Urinary bladder (tissue), 4 donors: ENCODE data around the gene GFRAL. TPM values are rescaled to one million over a fixed set of nuclear protein-coding genes. Genes with fewer than 3 reads are reported as not detected.
"Not testable (repeated sequence)": the region's sequence is repeated elsewhere in the genome, so short reads cannot be mapped to it uniquely, and the experiment has no call there.

Experiments
- DNase-seq: peaks from one replicate; pipeline ENCODE4 v3.0.0-alpha.2; 2015; ENCODE audit errors: extremely low spot score
- H3K27ac ChIP-seq: one replicate; pipeline ENCODE4 v1.5.1; 2013; ENCODE audit warnings: low read depth, mild to moderate bottlenecking, moderate library complexity
- H3K36me3 ChIP-seq: one replicate; pipeline ENCODE4 v1.6.1; 2013; ENCODE audit warnings: mild to moderate bottlenecking, moderate library complexity; ENCODE audit not compliant: insufficient read depth
- H3K4me1 ChIP-seq: one replicate; pipeline ENCODE4 v1.6.1; 2013; ENCODE audit warnings: mild to moderate bottlenecking, moderate library complexity; ENCODE audit not compliant: insufficient read depth
- H3K4me3 ChIP-seq: one replicate; pipeline ENCODE4 v1.5.1; 2013; ENCODE audit warnings: low read depth, low read length
- WGBS: extraction: QIAGEN DNeasy Blood & Tissue Kit; methylation state at CpG from one replicate; pipeline ENCODE4 v1.1.7; 2013; 5-methylcytosine and 5-hydroxymethylcytosine counted together
- polyA plus RNA-seq: library from polyadenylated mRNA; stranded (reverse); fragments of 200-250 nt; gene quantifications from one replicate; pipeline ENCODE4 v1.2.3, GENCODE V29; 2013
- total RNA-seq: library from RNA; depleted of rRNA; stranded (reverse); fragments of >200 nt; gene quantifications from one replicate; pipeline ENCODE4 v1.2.3, GENCODE V29; 2014
- donor health status: healthy with polysubstance abuse.
- donor health status: healthy.

The GFRAL gene, protein sequence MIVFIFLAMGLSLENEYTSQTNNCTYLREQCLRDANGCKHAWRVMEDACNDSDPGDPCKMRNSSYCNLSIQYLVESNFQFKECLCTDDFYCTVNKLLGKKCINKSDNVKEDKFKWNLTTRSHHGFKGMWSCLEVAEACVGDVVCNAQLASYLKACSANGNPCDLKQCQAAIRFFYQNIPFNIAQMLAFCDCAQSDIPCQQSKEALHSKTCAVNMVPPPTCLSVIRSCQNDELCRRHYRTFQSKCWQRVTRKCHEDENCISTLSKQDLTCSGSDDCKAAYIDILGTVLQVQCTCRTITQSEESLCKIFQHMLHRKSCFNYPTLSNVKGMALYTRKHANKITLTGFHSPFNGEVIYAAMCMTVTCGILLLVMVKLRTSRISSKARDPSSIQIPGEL
- total RNA-seq (not detected), polyA plus RNA-seq (not detected)

- no peak for DNase-seq
- H3K4me3 ChIP-seq, result no peak within 1 kb of the TSS
- H3K27ac ChIP-seq, result no peak within 1 kb of the TSS
- WGBS, result 80% methylated on average over 5 of the region's 5 CpGs
- no peaks in the 10 kb centered on the region for H3K4me1 ChIP-seq
- no peaks in the 10 kb centered on the region for H3K36me3 ChIP-seq
Measured at GRCh38 chr6:55327169-55327568, at the start of gene GFRAL. GFRAL (plus strand) TSS chr6:55327469; CDS start chr6:55327555, 86 bp downstream.

- no peak for DNase-seq
- Histone ChIP-seq H3K27ac (no peak overlapping the region), H3K36me3 (no peaks in the 10 kb centered on the region), H3K4me3 (no peak overlapping the region), H3K4me1 (no peaks in the 10 kb centered on the region)
- 80% methylated on average over 5 of the region's 5 CpGs for WGBS
Measured at GRCh38 chr6:55277646-55278045, 49.6 kb upstream of the GFRAL start.

DNA sequence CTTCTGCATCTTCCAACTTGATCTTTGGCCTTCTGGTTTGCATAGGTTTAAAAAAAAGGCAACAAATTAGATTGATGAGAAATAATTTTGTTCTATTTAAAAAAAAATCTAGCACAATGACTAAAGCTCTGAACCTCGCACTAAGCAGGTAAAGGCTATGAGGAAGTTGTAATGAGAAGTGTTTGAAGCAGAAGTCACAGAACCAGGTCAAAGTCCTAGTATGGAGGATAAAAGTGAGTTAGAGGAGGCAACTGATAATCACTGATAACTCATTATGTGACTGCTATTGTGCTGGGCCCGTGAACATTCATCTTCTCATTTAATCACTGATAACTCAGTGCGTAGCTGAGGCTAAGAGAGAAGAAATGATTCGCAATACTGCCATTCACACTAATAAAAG is 46.1 kb upstream of the GFRAL start:
- no peak overlapping the region for H3K4me3 ChIP-seq
- H3K4me1 ChIP-seq, result no peaks in the 10 kb centered on the region
- no peaks in the 10 kb centered on the region for H3K36me3 ChIP-seq
- H3K27ac ChIP-seq, result no peak overlapping the region
- no peak for DNase-seq
- 86% methylated on average over 4 of the region's 4 CpGs for WGBS

DNA sequence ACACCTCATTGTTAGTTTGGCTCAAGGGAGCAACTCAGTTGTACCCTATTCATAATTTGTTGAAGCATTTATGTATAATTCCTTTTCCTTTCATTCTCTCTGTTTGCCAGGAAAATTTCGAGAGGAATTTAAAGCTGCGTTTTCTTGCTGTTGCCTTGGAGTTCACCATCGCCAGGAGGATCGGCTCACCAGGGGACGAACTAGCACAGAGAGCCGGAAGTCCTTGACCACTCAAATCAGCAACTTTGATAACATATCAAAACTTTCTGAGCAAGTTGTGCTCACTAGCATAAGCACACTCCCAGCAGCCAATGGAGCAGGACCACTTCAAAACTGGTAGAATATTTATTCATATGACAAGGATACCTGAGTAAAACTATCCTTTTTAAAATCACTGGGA is 45.2 kb upstream of the GFRAL start:
- DNase-seq, result no peak
- H3K4me1 ChIP-seq, result no peaks in the 10 kb centered on the region
- H3K4me3 ChIP-seq, result no peak overlapping the region
- no peaks in the 10 kb centered on the region for H3K36me3 ChIP-seq
- H3K27ac ChIP-seq, result no peak overlapping the region
- WGBS, result 56% methylated on average over 6 of the region's 6 CpGs

GRCh38 chr6:55286824-55287223 is 40.4 kb upstream of the GFRAL start:
- Histone ChIP-seq H3K27ac (no peak overlapping the region), H3K36me3 (no peaks in the 10 kb centered on the region), H3K4me1 (no peaks in the 10 kb centered on the region), H3K4me3 (no peak overlapping the region)
- no peak for DNase-seq
- WGBS, result 84% methylated on average over 2 of the region's 2 CpGs

DNA sequence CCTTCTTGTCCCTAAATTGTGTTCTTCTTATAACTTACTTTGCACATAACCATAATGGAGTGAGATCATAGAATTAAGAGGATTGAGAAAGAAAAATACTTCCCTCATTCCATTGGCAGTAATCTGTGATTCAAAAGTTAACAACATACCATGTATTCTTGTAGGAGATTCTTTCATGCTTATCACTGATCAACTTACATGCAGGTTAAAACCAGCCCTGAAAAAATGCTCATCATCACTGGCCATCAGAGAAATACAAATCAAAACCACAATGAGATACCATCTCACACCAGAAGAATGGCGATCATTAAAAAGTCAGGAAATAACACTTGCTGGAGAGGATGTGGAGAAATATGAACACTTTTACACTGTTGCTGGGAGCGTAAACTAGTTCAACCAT is 36.5 kb upstream of the GFRAL start:
- H3K4me1 ChIP-seq, result no peaks in the 10 kb centered on the region
- WGBS, result 86% methylated on average over 2 of the region's 2 CpGs
- no peak overlapping the region for H3K27ac ChIP-seq
- no peak for DNase-seq
- no peak overlapping the region for H3K4me3 ChIP-seq
- no peaks in the 10 kb centered on the region for H3K36me3 ChIP-seq

DNA sequence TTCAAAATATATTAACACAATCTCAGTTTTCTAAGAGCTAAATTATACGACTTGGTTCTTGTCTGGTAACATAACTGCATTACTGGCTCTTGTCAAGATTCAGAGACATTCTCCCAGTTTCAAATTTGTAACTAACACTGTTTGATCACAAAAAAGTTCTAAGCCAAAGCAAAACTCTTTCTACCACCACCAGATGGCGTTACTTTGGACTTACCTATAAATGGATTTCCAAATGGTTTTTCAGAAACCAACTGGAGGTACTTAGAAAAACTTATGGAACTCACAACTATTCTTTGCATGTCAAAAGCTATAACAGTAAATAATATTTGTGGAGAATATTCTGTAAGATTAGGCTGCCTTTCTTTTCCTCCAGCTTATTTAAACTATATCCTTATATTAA is 34.2 kb upstream of the GFRAL start:
- DNase-seq, result no peak
- Histone ChIP-seq H3K36me3 (no peaks in the 10 kb centered on the region), H3K27ac (no peak overlapping the region), H3K4me3 (no peak overlapping the region), H3K4me1 (no peaks in the 10 kb centered on the region)
- WGBS, result 59% methylated on average over 2 of the region's 2 CpGs

DNA sequence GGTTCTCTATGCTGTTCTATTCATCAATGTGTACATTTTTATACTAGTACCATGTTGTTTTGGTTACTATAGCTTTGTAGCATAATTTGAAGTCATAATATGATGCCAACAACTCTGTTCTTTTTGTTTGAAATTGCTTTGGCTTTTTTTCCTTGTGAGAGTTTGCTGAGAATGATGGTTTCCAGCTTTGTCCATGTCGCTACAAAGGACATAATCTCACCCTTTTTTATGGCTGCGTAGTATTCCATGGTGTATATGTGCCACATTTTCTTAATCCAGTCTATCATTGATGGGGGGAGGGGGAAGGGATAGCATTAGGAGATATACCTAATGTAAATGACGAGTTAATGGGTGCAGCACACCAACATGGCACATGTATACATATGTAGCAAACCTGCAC is 30.1 kb upstream of the GFRAL start:
- 98% methylated on average over 3 of the region's 3 CpGs for WGBS
- not testable (repeated sequence) for DNase-seq, H3K4me3 ChIP-seq, H3K4me1 ChIP-seq, H3K36me3 ChIP-seq, H3K27ac ChIP-seq

- WGBS, result 61% methylated on average over 5 of the region's 5 CpGs
- Histone ChIP-seq H3K36me3 (no peaks in the 10 kb centered on the region), H3K27ac (no peak overlapping the region), H3K4me3 (no peak overlapping the region), H3K4me1 (no peaks in the 10 kb centered on the region)
- no peak for DNase-seq
Measured at GRCh38 chr6:55299286-55299985, 27.8 kb upstream of the GFRAL start.

- H3K27ac ChIP-seq, result no peak overlapping the region
- H3K36me3 ChIP-seq, result no peaks in the 10 kb centered on the region
- H3K4me3 ChIP-seq, result no peak overlapping the region
- WGBS, result 80% methylated on average over 1 of the region's 1 CpG
- H3K4me1 ChIP-seq, result no peaks in the 10 kb centered on the region
- no peak for DNase-seq
Measured at GRCh38 chr6:55304747-55305146, 22.5 kb upstream of the GFRAL start.

GRCh38 chr6:55319961-55320695 is 7.1 kb upstream of the GFRAL start:
- H3K36me3 ChIP-seq, result no peaks in the 10 kb centered on the region
- DNase-seq, result peak; percentile 1
- H3K27ac ChIP-seq, result no peak overlapping the region
- no peak overlapping the region for H3K4me3 ChIP-seq
- H3K4me1 ChIP-seq, result no peaks in the 10 kb centered on the region

DNA sequence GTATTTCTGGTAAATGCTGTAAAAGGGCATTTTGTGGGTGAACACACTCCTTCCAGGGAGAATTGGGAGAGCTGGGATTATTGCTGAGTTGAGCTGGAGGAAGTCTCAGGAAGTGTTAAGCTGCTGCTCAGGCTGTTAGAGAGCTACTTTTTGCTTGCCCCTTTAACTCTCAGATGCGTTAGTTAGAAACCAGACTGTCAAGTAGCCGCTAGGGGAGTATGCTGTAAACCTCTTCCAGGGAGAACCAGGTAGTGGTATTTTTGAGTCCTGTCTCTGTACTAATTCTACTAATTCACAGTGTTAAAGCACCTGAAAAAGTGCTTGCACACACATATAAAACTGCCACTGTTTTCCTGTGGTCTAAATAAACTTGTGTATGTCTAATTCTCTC is 6.6 kb upstream of the GFRAL start:
- no peaks in the 10 kb centered on the region for H3K4me1 ChIP-seq
- 56% methylated on average over 2 of the region's 2 CpGs for WGBS
- H3K4me3 ChIP-seq, result no peak overlapping the region
- no peak for DNase-seq
- no peak overlapping the region for H3K27ac ChIP-seq
- H3K36me3 ChIP-seq, result no peaks in the 10 kb centered on the region

DNA sequence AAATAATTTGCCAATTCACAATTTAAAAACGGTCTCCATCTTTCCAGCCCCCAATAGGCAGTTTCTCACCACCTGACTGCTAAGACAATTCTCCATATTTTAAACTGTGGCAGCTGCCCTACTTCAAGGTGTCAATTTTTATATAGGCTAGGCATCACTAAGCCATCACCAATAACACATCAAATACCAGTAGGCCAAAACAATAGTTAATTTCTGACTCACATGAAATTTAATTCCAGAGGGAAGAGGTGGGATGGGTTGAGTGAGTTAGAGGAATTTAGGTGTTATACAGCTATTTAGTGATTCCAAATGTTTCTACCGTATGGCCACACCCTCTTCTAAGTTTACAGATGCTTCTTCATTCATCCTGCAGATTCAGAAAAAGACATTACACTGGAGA is 49.9 kb downstream of the GFRAL start:
- no peak overlapping the region for H3K27ac ChIP-seq
- H3K4me1 ChIP-seq, result no peaks in the 10 kb centered on the region
- 76% methylated on average over 2 of the region's 2 CpGs for WGBS
- no peak overlapping the region for H3K4me3 ChIP-seq
- DNase-seq, result no peak
- no peaks in the 10 kb centered on the region for H3K36me3 ChIP-seq

GRCh38 chr6:55379471-55379870 is 52.2 kb downstream of the GFRAL start:
- no peaks in the 10 kb centered on the region for H3K4me1 ChIP-seq
- DNase-seq, result no peak
- no peaks in the 10 kb centered on the region for H3K36me3 ChIP-seq
- no peak overlapping the region for H3K4me3 ChIP-seq
- H3K27ac ChIP-seq, result no peak overlapping the region
